H9 (cell line): ENCODE results near the gene ZMYND8. TPM values are rescaled to one million over a fixed set of nuclear protein-coding genes. Genes with fewer than 3 reads are reported as not detected.
A peak's percentile ranks its signal among the peaks of the same experiment; 100 is the strongest.

Experiments used
- DNase-seq: peaks from one replicate; pipeline ENCODE4 v3.0.0-alpha.2; 2017
- H2AFZ ChIP-seq: one replicate; pipeline ENCODE4 v1.6.1; 2013; ENCODE audit warnings: mild to moderate bottlenecking, low read length, control low read depth, moderate library complexity
- H2AK5ac ChIP-seq: 2 replicates; pipeline ENCODE4 v1.6.1; 2013; ENCODE audit warnings: low read length, control low read depth, mixed read lengths; ENCODE audit not compliant: insufficient read length
- H2BK120ac ChIP-seq: one replicate; pipeline ENCODE4 v1.6.1; 2013; ENCODE audit warnings: low read depth, mild to moderate bottlenecking, low read length, control low read depth, inconsistent platforms; ENCODE audit not compliant: poor library complexity, severe bottlenecking
- H2BK12ac ChIP-seq: 2 replicates; pipeline ENCODE4 v1.6.1; 2013; ENCODE audit warnings: low read length, control low read depth, mixed read lengths, low read depth; ENCODE audit not compliant: insufficient read length
- H2BK15ac ChIP-seq: 2 replicates; pipeline ENCODE4 v1.6.1; 2013; ENCODE audit warnings: low read depth, low read length, control low read depth
- H2BK20ac ChIP-seq: one replicate; pipeline ENCODE4 v1.6.1; 2013; ENCODE audit warnings: low read depth, mild to moderate bottlenecking, low read length, control low read depth, inconsistent platforms; ENCODE audit not compliant: poor library complexity, severe bottlenecking
- H2BK5ac ChIP-seq: 2 replicates; pipeline ENCODE4 v1.6.1; 2013; ENCODE audit warnings: low read length, control low read depth, mixed read lengths; ENCODE audit not compliant: insufficient read length
- H3K14ac ChIP-seq: 2 replicates; pipeline ENCODE4 v1.6.1; 2013; ENCODE audit warnings: low read length, control low read depth; ENCODE audit not compliant: insufficient read depth
- H3K18ac ChIP-seq: 2 replicates; pipeline ENCODE4 v1.6.1; 2013; ENCODE audit warnings: low read depth, mild to moderate bottlenecking, mixed read lengths, low read length, control low read depth; ENCODE audit not compliant: insufficient read length
- H3K23ac ChIP-seq: 2 replicates; pipeline ENCODE4 v1.6.1; 2013; ENCODE audit warnings: low read length, control low read depth, mixed read lengths, low read depth; ENCODE audit not compliant: insufficient read length
- H3K23me2 ChIP-seq: 2 replicates; pipeline ENCODE4 v1.6.1; 2013; ENCODE audit warnings: low read depth, mild to moderate bottlenecking, mixed read lengths, low read length, control low read depth; ENCODE audit not compliant: insufficient read length, poor library complexity, severe bottlenecking
- H3K27ac ChIP-seq: 2 replicates; pipeline ENCODE4 v1.5.1; 2013; ENCODE audit warnings: low read length, control low read depth, mixed read lengths, low read depth; ENCODE audit not compliant: insufficient read length
- H3K27me3 ChIP-seq: 2 replicates; pipeline ENCODE4 v1.6.1; 2013; ENCODE audit warnings: low read length, control low read depth, inconsistent platforms; ENCODE audit not compliant: insufficient read depth
- H3K4ac ChIP-seq: 2 replicates; pipeline ENCODE4 v1.6.1; 2013; ENCODE audit warnings: low read depth, mild to moderate bottlenecking, control low read depth, inconsistent platforms, low read length, moderate library complexity
- H3K4me1 ChIP-seq: 2 replicates; pipeline ENCODE4 v1.6.1; 2013; ENCODE audit warnings: low read length, control low read depth, inconsistent platforms; ENCODE audit not compliant: insufficient read depth
- H3K4me2 ChIP-seq: 2 replicates; pipeline ENCODE4 v1.6.1; 2013; ENCODE audit warnings: low read length, control low read depth, mixed read lengths; ENCODE audit not compliant: insufficient read length, insufficient read depth
- H3K56ac ChIP-seq: 2 replicates; pipeline ENCODE4 v1.6.1; 2013; ENCODE audit warnings: low read depth, mild to moderate bottlenecking, mixed read lengths, low read length, control low read depth; ENCODE audit not compliant: insufficient read length
- H3K79me1 ChIP-seq: 2 replicates; pipeline ENCODE4 v1.6.1; 2013; ENCODE audit warnings: low read depth, mild to moderate bottlenecking, moderate library complexity, low read length, control low read depth, inconsistent platforms; ENCODE audit not compliant: insufficient read depth, poor library complexity, severe bottlenecking
- H3K79me2 ChIP-seq: 2 replicates; pipeline ENCODE4 v1.6.1; 2013; ENCODE audit warnings: low read length, control low read depth, inconsistent platforms; ENCODE audit not compliant: insufficient read depth
- H3K9ac ChIP-seq: 2 replicates; pipeline ENCODE4 v1.6.1; 2013; ENCODE audit warnings: low read length, control low read depth, mixed read lengths; ENCODE audit not compliant: insufficient read length; ENCODE audit errors: extremely low read depth
- H3K9me3 ChIP-seq: one replicate; pipeline ENCODE4 v1.6.1; 2013; ENCODE audit warnings: low read depth, low read length, inconsistent platforms; ENCODE audit not compliant: control insufficient read depth
- H3T11ph ChIP-seq: one replicate; pipeline ENCODE4 v1.6.1; 2013; ENCODE audit warnings: mild to moderate bottlenecking, low read length, control low read depth, inconsistent platforms
- H4K20me1 ChIP-seq: one replicate; pipeline ENCODE4 v1.6.1; 2013; ENCODE audit not compliant: control insufficient read depth, insufficient read length, insufficient read depth
- H4K5ac ChIP-seq: 2 replicates; pipeline ENCODE4 v1.6.1; 2013; ENCODE audit warnings: low read depth, mild to moderate bottlenecking, mixed read lengths, low read length, control low read depth; ENCODE audit not compliant: insufficient read length
- H4K8ac ChIP-seq: replicated peaks from 2 replicates; pipeline ENCODE4 v1.6.1; 2013; ENCODE audit warnings: low read length, control low read depth, mixed read lengths, low read depth; ENCODE audit not compliant: insufficient read length
- H4K91ac ChIP-seq: 2 replicates; pipeline ENCODE4 v1.6.1; 2013; ENCODE audit warnings: low read depth, mild to moderate bottlenecking, moderate library complexity, mixed read lengths, low read length, control low read depth; ENCODE audit not compliant: insufficient read length
- H3K27ac Mint-ChIP-seq, 3 experiments: 2 replicates in 2 of 3; 3 replicates in 1 of 3; pipeline ENCODE4 v1.8.0; 2020 to 2021; ENCODE audit warnings: mixed read lengths in 3 of 3, mild to moderate bottlenecking in 1 of 3, moderate library complexity in 1 of 3
- H3K27me3 Mint-ChIP-seq: 2 replicates; pipeline ENCODE4 v1.8.0; 2021; ENCODE audit warnings: low read depth, mild to moderate bottlenecking, moderate library complexity, mixed read lengths
- H3K36me3 Mint-ChIP-seq, 3 experiments: 2 replicates in 2 of 3; 3 replicates in 1 of 3; pipeline ENCODE4 v1.8.0; 2020 to 2021; ENCODE audit warnings: low read depth in 3 of 3, mixed read lengths in 3 of 3; ENCODE audit not compliant: insufficient read depth in 1 of 3
- H3K4me1 Mint-ChIP-seq, 2 experiments: 2 replicates each; pipeline ENCODE4 v1.8.0; 2020; ENCODE audit warnings: mixed read lengths in 2 of 2
- H3K4me3 Mint-ChIP-seq, 2 experiments: 2 replicates in 1 of 2; 3 replicates in 1 of 2; pipeline ENCODE4 v1.8.0; 2020 to 2021; ENCODE audit warnings: mild to moderate bottlenecking in 2 of 2, mixed read lengths in 2 of 2, moderate library complexity in 1 of 2
- H3K9me3 Mint-ChIP-seq, 2 experiments: 2 replicates in 1 of 2; 3 replicates in 1 of 2; pipeline ENCODE4 v1.8.0; 2020; ENCODE audit warnings: mild to moderate bottlenecking in 2 of 2, mixed read lengths in 2 of 2, moderate library complexity in 1 of 2
- total RNA-seq: library from RNA; stranded (reverse); gene quantifications from 2 replicates; pipeline ENCODE4 v1.2.1, GENCODE V29; 2021
- TF ChIP-seq, protein P1 (sequence below): fragments of 200-600 bp; sonication (generic); conservative IDR thresholded peaks from 3 replicates; pipeline ENCODE4 v1.8.0; 2021; ENCODE audit warnings: antibody characterized with exemption, mild to moderate bottlenecking

Gene ZMYND8
- total RNA-seq, 1 experiment from 2014 or later: 158 TPM

DNA sequence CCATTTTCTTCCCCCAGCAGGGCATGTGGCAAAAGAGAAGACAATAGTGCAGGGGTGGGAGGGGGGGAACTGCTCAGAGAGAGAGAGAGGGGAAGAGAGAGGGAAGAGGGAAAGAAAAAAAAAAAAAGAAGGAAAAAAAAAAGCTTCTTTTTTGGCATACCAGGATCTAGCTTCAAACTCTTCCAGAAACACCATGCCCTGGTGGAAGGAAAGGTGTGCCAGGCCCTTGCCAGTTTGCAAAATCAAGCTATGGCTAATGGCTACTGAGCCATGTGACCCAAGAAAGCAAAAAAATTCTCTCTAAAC lies 326 bp downstream of the ZMYND8 start:
- Histone ChIP-seq H4K20me1 (no peaks in the 10 kb centered on the region), H2BK5ac (peak overlapping the region; percentile 24), H4K5ac (no peak overlapping the region), H3K27me3 (no peaks in the 10 kb centered on the region), H4K8ac (no peak overlapping the region), H2BK12ac (no peak overlapping the region), H3K23me2 (no peaks in the 10 kb centered on the region), H3K9me3 (no peaks in the 10 kb centered on the region), H4K91ac (peak overlapping the region; percentile 64), H3K56ac (no peak overlapping the region), H2BK120ac (peak overlapping the region; percentile 71), H3K4ac (no peak overlapping the region; the same call in 1 of the 2 replicates), H3K18ac (peak overlapping the region; percentile 73), H2AK5ac (no peak overlapping the region), H2BK15ac (no peak overlapping the region), H3K79me2 (peaks cover 64% of the 10 kb centered on the region; the same call in 1 of the 2 replicates), H3K23ac (no peak overlapping the region), H3K9ac (peak overlapping the region; percentile 35), H3K4me1 (peaks cover 54% of the 10 kb centered on the region), H2AFZ (no peak overlapping the region), H3T11ph (no peak overlapping the region), H3K27ac (peak overlapping the region; percentile 94), H3K79me1 (no peaks in the 10 kb centered on the region), H2BK20ac (no peak overlapping the region), H3K14ac (no peak overlapping the region; the same call in 1 of the 2 replicates), H3K4me2 (peak overlapping the region; percentile 9)
- peak overlapping the region; percentile 51 to 71 for H3K4me3 Mint-ChIP-seq
- no peak for DNase-seq
- no peaks in the 10 kb centered on the region; a peak in 1 of 5 replicates for H3K9me3 Mint-ChIP-seq
- TF ChIP-seq, protein P1, sequence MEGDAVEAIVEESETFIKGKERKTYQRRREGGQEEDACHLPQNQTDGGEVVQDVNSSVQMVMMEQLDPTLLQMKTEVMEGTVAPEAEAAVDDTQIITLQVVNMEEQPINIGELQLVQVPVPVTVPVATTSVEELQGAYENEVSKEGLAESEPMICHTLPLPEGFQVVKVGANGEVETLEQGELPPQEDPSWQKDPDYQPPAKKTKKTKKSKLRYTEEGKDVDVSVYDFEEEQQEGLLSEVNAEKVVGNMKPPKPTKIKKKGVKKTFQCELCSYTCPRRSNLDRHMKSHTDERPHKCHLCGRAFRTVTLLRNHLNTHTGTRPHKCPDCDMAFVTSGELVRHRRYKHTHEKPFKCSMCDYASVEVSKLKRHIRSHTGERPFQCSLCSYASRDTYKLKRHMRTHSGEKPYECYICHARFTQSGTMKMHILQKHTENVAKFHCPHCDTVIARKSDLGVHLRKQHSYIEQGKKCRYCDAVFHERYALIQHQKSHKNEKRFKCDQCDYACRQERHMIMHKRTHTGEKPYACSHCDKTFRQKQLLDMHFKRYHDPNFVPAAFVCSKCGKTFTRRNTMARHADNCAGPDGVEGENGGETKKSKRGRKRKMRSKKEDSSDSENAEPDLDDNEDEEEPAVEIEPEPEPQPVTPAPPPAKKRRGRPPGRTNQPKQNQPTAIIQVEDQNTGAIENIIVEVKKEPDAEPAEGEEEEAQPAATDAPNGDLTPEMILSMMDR: no peak
- H3K27me3 Mint-ChIP-seq: no peaks in the 10 kb centered on the region; the same call in 1 of the 2 replicates
- peaks cover 7 to 40% (median 15%) of the 10 kb centered on the region in 3 experiments; a peak in 6 of 7 replicates for H3K36me3 Mint-ChIP-seq
- H3K4me1 Mint-ChIP-seq: peaks cover 0 to 50% of the 10 kb centered on the region in 2 experiments; a peak in 3 of 4 replicates
- H3K27ac Mint-ChIP-seq: peak overlapping the region in 1 of 3 experiments; percentile 99; a peak in 6 of 7 replicates
